Measurements from ENCODE around the gene FADS6. TPM values are rescaled to one million over a fixed set of nuclear protein-coding genes. Genes with fewer than 3 reads are reported as not detected.
A peak's percentile ranks its signal among the peaks of the same experiment; 100 is the strongest.

FADS6 gene
- polyA plus RNA-seq, 4 donors: 2.5 to 27.3 (median 25.7) TPM

DNA sequence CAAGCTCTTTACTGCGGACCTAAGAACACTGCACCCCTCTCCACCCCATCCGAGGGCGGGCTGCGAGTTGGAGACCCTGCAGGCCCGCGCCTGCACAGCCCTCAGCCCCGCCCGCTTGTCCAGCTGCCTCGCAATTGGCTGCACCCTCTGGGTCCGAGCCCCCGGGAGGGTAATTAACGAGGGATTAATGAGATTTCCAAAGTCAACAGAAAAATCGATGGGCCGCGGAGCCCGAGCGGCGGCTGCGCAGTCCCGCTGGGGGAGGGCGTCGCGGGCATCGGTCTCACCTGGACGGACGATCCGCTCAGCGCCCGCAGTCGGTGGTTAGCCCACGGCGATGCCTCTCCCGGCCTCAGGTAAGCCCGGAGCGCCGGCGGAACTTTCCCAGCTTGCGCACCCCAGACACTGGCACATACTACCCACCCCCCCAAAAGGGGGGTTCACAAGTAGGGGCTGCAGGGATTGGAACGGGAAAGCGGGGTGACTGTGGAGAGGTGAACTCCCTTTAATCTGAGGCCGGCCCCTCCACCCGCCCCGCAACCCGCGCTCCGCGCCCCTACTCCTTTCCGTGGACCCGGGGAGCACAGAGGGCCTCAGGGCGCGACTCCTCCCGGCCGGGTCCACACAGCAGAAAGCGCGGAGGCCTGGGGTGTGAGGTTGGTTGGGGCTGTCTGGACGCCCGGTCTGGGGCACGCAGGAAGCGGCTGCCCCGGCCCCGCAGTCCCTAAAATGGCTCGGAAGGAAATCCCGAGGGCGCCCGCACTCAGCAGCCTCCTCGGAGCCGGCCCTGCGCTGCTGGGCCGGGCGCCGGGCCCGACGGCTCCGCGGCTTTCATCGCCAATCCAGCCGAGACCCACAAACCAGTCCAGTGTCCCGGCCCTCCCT is 42.4 kb upstream of the FADS6 start, which contains the start of gene OTOP3:
Gene OTOP3, plus strand, starts transcription at position 314 of the 885 bp plus-strand sequence. Its CDS starts 24 bp downstream, at position 338.
- peaks cover 2 to 34% (median 4%) of the 10 kb centered on the region in 3 donors for H3K4me1 ChIP-seq (ENCODE audit: control insufficient read depth in 3 of 3, insufficient read depth in 2 of 3, low read depth in 1 of 3, low read length in 2 of 3)
- FAIRE-seq: no peak
- H3K4me3 ChIP-seq (ENCODE audit: low read depth in 1 of 3, low read length in 3 of 3): peak within 1 kb of the TSS in 2 of 3 donors; percentile 46 to 74
- H3K36me3 ChIP-seq (ENCODE audit: control insufficient read depth in 3 of 3, insufficient read depth in 2 of 3, low read depth in 1 of 3, low read length in 3 of 3): peaks cover 0 to 8% (median 0%) of the 10 kb centered on the region in 3 donors
- H3K27ac ChIP-seq (ENCODE audit: low read depth in 1 of 3, low read length in 2 of 3): peak within 1 kb of the TSS in 2 of 3 donors; percentile 49 to 91
- H3K9me3 ChIP-seq (ENCODE audit: control insufficient read depth in 2 of 2, insufficient read depth in 1 of 2, low read depth in 1 of 2, low read length in 1 of 2): no peaks in the 10 kb centered on the region
- peaks cover 0 to 60% (median 34%) of the 10 kb centered on the region in 3 donors for H3K27me3 ChIP-seq (ENCODE audit: control insufficient read depth in 3 of 3, insufficient read depth in 3 of 3, low read length in 3 of 3)
- peak; percentile 55 to 65 for DNase-seq
- WGBS, 3 donors: 2 to 5% (median 3%) methylated on average over 67 to 78 of the region's 78 CpGs

DNA sequence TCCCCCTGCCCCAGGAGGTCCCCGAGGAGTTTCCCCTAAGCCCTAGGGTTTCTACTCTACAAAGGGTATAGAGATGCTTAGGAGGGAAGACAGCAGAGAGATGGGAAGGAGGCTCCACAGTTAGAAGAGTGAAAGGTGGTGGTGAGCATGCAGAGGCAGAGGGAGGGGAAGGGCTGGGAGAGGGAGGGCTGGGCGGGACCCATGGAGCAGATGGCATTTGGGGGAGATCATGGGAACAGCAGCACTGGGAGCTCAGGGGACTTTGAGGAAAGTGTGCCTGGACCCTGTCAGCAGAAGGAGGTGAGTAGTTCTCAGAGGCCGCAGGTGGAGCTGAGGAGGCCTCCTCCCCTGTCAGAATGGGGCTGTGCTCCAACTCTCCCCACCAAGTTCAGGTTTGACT is 41.6 kb upstream of the FADS6 start:
- DNase-seq (no peak), FAIRE-seq (no peak)
- WGBS, 3 donors: 52 to 66% (median 53%) methylated on average over 2 to 3 of the region's 3 CpGs
- Histone ChIP-seq H3K27ac (ENCODE audit: low read depth in 1 of 3, low read length in 2 of 3) (peak overlapping the region in 2 of 3 donors; percentile 49 to 91), H3K27me3 (ENCODE audit: control insufficient read depth in 3 of 3, insufficient read depth in 3 of 3, low read length in 3 of 3) (peaks cover 0 to 58% (median 34%) of the 10 kb centered on the region in 3 donors), H3K36me3 (ENCODE audit: control insufficient read depth in 3 of 3, insufficient read depth in 2 of 3, low read depth in 1 of 3, low read length in 3 of 3) (peaks cover 0 to 6% (median 0%) of the 10 kb centered on the region in 3 donors), H3K9me3 (ENCODE audit: control insufficient read depth in 2 of 2, insufficient read depth in 1 of 2, low read depth in 1 of 2, low read length in 1 of 2) (no peaks in the 10 kb centered on the region), H3K4me3 (ENCODE audit: low read depth in 1 of 3, low read length in 3 of 3) (peak overlapping the region in 2 of 3 donors; percentile 46 to 74), H3K4me1 (ENCODE audit: control insufficient read depth in 3 of 3, insufficient read depth in 2 of 3, low read depth in 1 of 3, low read length in 2 of 3) (peaks cover 2 to 34% (median 4%) of the 10 kb centered on the region in 3 donors)

DNA sequence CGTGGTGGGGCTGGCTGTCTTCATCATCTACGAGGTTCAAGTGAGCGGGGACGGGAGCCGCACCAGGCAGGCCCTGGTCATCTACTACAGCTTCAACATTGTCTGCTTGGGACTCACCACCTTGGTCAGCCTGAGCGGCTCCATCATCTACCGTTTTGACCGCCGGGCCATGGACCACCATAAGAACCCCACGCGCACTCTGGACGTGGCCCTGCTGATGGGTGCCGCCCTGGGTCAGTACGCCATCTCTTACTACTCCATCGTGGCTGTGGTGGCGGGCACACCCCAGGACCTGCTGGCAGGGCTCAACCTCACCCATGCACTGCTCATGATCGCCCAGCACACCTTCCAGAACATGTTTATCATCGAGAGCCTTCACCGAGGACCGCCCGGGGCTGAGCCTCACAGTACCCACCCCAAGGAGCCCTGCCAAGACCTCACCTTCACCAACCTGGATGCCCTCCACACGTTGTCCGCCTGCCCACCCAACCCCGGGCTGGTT is 37.2 kb upstream of the FADS6 start:
- no peak overlapping the region for H3K4me3 ChIP-seq (ENCODE audit: low read depth in 1 of 3, low read length in 3 of 3)
- H3K27me3 ChIP-seq (ENCODE audit: control insufficient read depth in 3 of 3, insufficient read depth in 3 of 3, low read length in 3 of 3): peaks cover 0 to 49% (median 22%) of the 10 kb centered on the region in 3 donors
- no peaks in the 10 kb centered on the region for H3K36me3 ChIP-seq (ENCODE audit: control insufficient read depth in 3 of 3, insufficient read depth in 2 of 3, low read depth in 1 of 3, low read length in 3 of 3)
- H3K9me3 ChIP-seq (ENCODE audit: control insufficient read depth in 2 of 2, insufficient read depth in 1 of 2, low read depth in 1 of 2, low read length in 1 of 2): no peaks in the 10 kb centered on the region
- no peak for DNase-seq
- FAIRE-seq: no peak
- 89 to 92% (median 91%) methylated on average over 23 to 24 of the region's 24 CpGs for WGBS, 3 donors
- H3K27ac ChIP-seq (ENCODE audit: low read depth in 1 of 3, low read length in 2 of 3): no peak overlapping the region
- peaks cover 0 to 5% (median 0%) of the 10 kb centered on the region in 3 donors for H3K4me1 ChIP-seq (ENCODE audit: control insufficient read depth in 3 of 3, insufficient read depth in 2 of 3, low read depth in 1 of 3, low read length in 2 of 3)

DNA sequence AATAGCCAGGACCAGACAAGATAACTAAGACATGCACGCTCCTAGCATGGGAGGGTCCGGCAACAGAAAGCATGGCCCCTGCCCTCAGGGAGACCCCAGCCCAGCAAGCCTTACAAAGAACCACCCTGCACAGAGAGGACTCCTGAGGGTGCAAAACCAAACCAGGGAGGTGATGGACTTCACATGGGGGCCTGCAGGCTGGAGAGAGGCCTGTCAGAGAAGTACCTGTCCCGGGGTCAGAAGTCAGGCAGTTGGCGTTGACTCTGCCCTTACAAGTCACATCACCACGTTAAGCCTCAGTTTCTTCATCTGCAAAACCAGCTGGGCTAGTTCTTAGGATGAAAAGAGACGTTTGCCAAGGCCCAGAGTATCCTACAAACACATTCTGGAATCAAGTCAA is 35.4 kb upstream of the FADS6 start:
- WGBS, 3 donors: 66 to 72% (median 68%) methylated on average over 6 of the region's 6 CpGs
- Histone ChIP-seq H3K4me1 (ENCODE audit: control insufficient read depth in 3 of 3, insufficient read depth in 2 of 3, low read depth in 1 of 3, low read length in 2 of 3) (peaks cover 0 to 11% (median under 1%) of the 10 kb centered on the region in 3 donors), H3K9me3 (ENCODE audit: control insufficient read depth in 2 of 2, insufficient read depth in 1 of 2, low read depth in 1 of 2, low read length in 1 of 2) (no peaks in the 10 kb centered on the region), H3K4me3 (ENCODE audit: low read depth in 1 of 3, low read length in 3 of 3) (no peak overlapping the region), H3K36me3 (ENCODE audit: control insufficient read depth in 3 of 3, insufficient read depth in 2 of 3, low read depth in 1 of 3, low read length in 3 of 3) (no peaks in the 10 kb centered on the region), H3K27me3 (ENCODE audit: control insufficient read depth in 3 of 3, insufficient read depth in 3 of 3, low read length in 3 of 3) (peaks cover 0 to 49% (median 32%) of the 10 kb centered on the region in 3 donors), H3K27ac (ENCODE audit: low read depth in 1 of 3, low read length in 2 of 3) (no peak overlapping the region)
- DNase-seq (no peak), FAIRE-seq (no peak)

DNA sequence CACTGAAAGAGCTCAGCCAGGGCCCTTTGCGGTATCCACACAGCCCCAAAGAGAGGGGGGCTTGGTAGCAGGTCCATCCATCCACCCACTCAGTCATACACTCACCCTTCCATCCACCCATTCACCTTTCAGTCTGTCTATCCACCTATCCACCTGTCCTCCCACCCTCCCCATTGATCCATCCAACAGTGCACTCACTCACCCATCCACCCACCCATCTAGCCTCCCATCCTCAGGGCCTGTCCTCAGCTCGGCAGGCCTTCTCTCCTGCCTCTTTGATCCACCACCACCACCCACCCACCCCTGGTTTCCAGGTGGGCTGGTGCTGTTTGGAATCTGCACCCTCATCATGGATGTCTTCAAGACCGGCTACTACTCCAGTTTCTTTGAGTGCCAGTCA is 31.8 kb upstream of the FADS6 start:
- H3K4me1 ChIP-seq (ENCODE audit: control insufficient read depth in 3 of 3, insufficient read depth in 2 of 3, low read depth in 1 of 3, low read length in 2 of 3): peaks cover 2 to 24% (median 4%) of the 10 kb centered on the region in 3 donors
- no peak for FAIRE-seq
- no peak overlapping the region for H3K27ac ChIP-seq (ENCODE audit: low read depth in 1 of 3, low read length in 2 of 3)
- H3K9me3 ChIP-seq (ENCODE audit: control insufficient read depth in 2 of 2, insufficient read depth in 1 of 2, low read depth in 1 of 2, low read length in 1 of 2): no peaks in the 10 kb centered on the region
- no peaks in the 10 kb centered on the region for H3K36me3 ChIP-seq (ENCODE audit: control insufficient read depth in 3 of 3, insufficient read depth in 2 of 3, low read depth in 1 of 3, low read length in 3 of 3)
- no peak for DNase-seq
- peaks cover 0 to 62% (median 34%) of the 10 kb centered on the region in 3 donors for H3K27me3 ChIP-seq (ENCODE audit: control insufficient read depth in 3 of 3, insufficient read depth in 3 of 3, low read length in 3 of 3)
- WGBS, 3 donors: 61 to 76% (median 70%) methylated on average over 3 of the region's 3 CpGs
- no peak overlapping the region for H3K4me3 ChIP-seq (ENCODE audit: low read depth in 1 of 3, low read length in 3 of 3)

DNA sequence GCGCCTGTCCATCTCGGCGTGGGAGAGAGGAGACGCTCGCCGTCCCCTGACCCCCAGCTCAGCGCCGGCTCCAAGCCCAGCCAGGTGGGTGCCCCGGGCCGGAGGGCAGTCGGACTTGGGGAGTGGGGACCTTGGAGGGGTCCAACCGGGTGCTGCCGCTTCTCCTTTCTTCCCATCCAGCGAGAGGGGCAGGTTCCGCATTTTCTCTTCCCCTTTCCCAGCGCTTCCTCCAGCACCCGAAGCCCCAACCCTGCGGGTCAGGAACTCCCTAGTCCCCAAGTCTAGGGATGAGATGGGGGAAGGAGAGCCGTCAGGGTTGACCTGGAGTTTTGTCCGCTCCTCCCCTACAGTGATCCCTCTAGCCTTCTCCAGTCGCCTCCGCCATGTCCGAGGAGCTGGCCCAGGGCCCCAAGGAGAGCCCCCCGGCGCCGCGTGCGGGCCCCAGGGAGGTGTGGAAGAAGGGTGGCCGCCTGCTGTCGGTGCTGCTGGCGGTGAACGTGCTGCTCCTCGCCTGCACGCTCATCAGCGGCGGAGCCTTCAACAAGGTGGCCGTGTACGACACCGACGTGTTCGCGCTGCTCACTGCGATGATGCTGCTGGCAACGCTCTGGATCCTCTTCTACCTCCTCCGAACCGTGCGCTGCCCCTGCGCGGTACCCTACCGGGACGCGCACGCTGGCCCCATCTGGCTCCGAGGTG is 31.0 kb upstream of the FADS6 start, which contains the start of gene OTOP2:
Gene OTOP2, plus strand, starts transcription at position 24 of the 699 bp plus-strand sequence. Its CDS starts 360 bp downstream, at position 384.
- peak within 1 kb of the TSS in 2 of 3 donors; percentile 41 to 46 for H3K4me3 ChIP-seq (ENCODE audit: low read depth in 1 of 3, low read length in 3 of 3)

DNA sequence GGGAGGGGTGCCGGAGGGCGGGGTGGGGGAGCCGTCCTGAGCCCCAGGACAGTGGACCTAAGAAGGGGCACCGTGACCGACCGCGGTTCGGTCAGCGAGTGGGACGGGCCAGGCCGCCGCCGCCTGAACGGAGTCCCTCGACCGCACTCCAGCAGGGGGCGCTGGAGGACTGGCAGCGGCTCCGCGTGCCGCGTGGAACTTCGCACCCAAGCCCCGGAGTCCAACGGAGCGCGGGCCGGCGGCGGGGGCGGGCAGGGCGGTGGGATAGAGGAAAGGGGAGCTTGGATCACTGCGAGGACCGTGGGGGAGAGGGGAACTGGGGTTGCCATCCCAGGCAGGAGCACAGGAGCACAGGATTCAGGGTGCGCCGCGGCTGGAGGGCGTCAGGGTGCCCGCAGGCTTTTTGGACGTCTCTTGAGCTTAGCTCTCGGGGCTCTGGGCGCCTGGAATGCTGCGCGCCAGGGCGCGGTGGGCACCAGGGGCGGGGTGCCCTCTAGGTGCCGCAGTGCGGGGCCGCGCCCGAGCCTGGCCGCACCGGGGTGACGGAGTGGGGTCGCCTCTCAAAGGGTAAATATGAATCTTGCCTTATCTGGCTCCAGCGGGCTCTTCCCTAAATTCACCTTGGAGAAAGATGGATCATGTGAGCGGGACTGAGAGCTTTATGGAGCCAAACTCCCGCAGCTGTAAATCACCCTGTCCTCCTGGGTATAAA is 30.3 kb upstream of the FADS6 start:
- Histone ChIP-seq H3K4me1 (ENCODE audit: control insufficient read depth in 3 of 3, insufficient read depth in 2 of 3, low read depth in 1 of 3, low read length in 2 of 3) (peaks cover 2 to 26% (median 4%) of the 10 kb centered on the region in 3 donors), H3K4me3 (ENCODE audit: low read depth in 1 of 3, low read length in 3 of 3) (peak overlapping the region in 2 of 3 donors; percentile 41 to 46), H3K36me3 (ENCODE audit: control insufficient read depth in 3 of 3, insufficient read depth in 2 of 3, low read depth in 1 of 3, low read length in 3 of 3) (no peaks in the 10 kb centered on the region), H3K27ac (ENCODE audit: low read depth in 1 of 3, low read length in 2 of 3) (no peak overlapping the region), H3K27me3 (ENCODE audit: control insufficient read depth in 3 of 3, insufficient read depth in 3 of 3, low read length in 3 of 3) (peaks cover 0 to 75% (median 34%) of the 10 kb centered on the region in 3 donors), H3K9me3 (ENCODE audit: control insufficient read depth in 2 of 2, insufficient read depth in 1 of 2, low read depth in 1 of 2, low read length in 1 of 2) (no peaks in the 10 kb centered on the region)
- 2 to 3% (median 2%) methylated on average over 37 to 59 of the region's 59 CpGs for WGBS, 3 donors
- peak; percentile 64 to 86 for DNase-seq
- no peak for FAIRE-seq

More for the DNA sequence above, 31.0 kb upstream of the FADS6 start, which contains the start of gene OTOP2:
- 3 to 6% (median 4%) methylated on average over 54 of the region's 54 CpGs for WGBS, 3 donors
- no peaks in the 10 kb centered on the region for H3K36me3 ChIP-seq (ENCODE audit: control insufficient read depth in 3 of 3, insufficient read depth in 2 of 3, low read depth in 1 of 3, low read length in 3 of 3)
- no peaks in the 10 kb centered on the region for H3K9me3 ChIP-seq (ENCODE audit: control insufficient read depth in 2 of 2, insufficient read depth in 1 of 2, low read depth in 1 of 2, low read length in 1 of 2)
- peaks cover 0 to 70% (median 34%) of the 10 kb centered on the region in 3 donors for H3K27me3 ChIP-seq (ENCODE audit: control insufficient read depth in 3 of 3, insufficient read depth in 3 of 3, low read length in 3 of 3)
- no peak within 1 kb of the TSS for H3K27ac ChIP-seq (ENCODE audit: low read depth in 1 of 3, low read length in 2 of 3)
- H3K4me1 ChIP-seq (ENCODE audit: control insufficient read depth in 3 of 3, insufficient read depth in 2 of 3, low read depth in 1 of 3, low read length in 2 of 3): peaks cover 2 to 24% (median 4%) of the 10 kb centered on the region in 3 donors
- DNase-seq: peak in 1 of 2 donors; percentile 44
- FAIRE-seq: no peak
